Measurements from ENCODE around the gene BMAL1. TPM values are rescaled to one million over a fixed set of nuclear protein-coding genes. Genes with fewer than 3 reads are reported as not detected.

Gene BMAL1
- total and polyA plus RNA-seq, 2 donors (not counting 3 experiments of a cell fraction or from before 2014, with no cell fraction given) = 5.8 to 10.1 TPM

GRCh38 chr11:13235895-13236294 is 41.7 kb upstream of the BMAL1 start:
- POLR2A ChIA-PET = no interaction called here
- no peak overlapping the region for H3K27ac ChIP-seq (ENCODE audit: insufficient read depth, low read depth, low read length)
- FAIRE-seq (no peak), DNase-seq (ENCODE audit: low read depth, low spot score) (no peak)
- H4K20me1 ChIP-seq (replicated peaks; ENCODE audit: control insufficient read depth, extremely low read depth, insufficient read depth, low read length) = no peaks in the 10 kb centered on the region
- H3K36me3 ChIP-seq (ENCODE audit: control insufficient read depth in 2 of 2, extremely low read depth in 1 of 2, insufficient read depth in 2 of 2, low read length in 2 of 2) = no peaks in the 10 kb centered on the region
- H3K4me3 ChIP-seq (replicated peaks in 1 of 3; ENCODE audit: insufficient read depth in 1 of 3, low read depth in 1 of 3, low read length in 3 of 3) = no peak overlapping the region
- H3K79me2 ChIP-seq (ENCODE audit: control insufficient read depth, insufficient read depth, low read length) = no peaks in the 10 kb centered on the region
- H3K4me1 ChIP-seq (ENCODE audit: control insufficient read depth, extremely low read depth, insufficient read depth, low read length) = no peaks in the 10 kb centered on the region
- H3K9me3 ChIP-seq (replicated peaks; ENCODE audit: control insufficient read depth, insufficient read depth, low read length) = no peaks in the 10 kb centered on the region
- H3K4me2 ChIP-seq (ENCODE audit: insufficient read depth, low read length) = no peak overlapping the region
- intact Hi-C loops (cut with micrococcal nuclease) (no loop called here), dilution Hi-C loops (cut with MboI; ENCODE audit: extremely low pct_ligation_motif_present, low sequenced_read_pairs) (no loop called here)
- no peak overlapping the region for H2AFZ ChIP-seq (ENCODE audit: low read depth, low read length)
- no peak overlapping the region for H3K9ac ChIP-seq (replicated peaks; ENCODE audit: extremely low read depth, insufficient read depth, low read length)
- CTCF ChIA-PET = interaction anchor here (1.0 to 7.4 kb wide), 3 partner anchors 12 to 62 kb away, joined by 3 to 170 read pairs (median 3); no protein-coding TSS in a partner anchor
- H3K9me1 ChIP-seq (replicated peaks; ENCODE audit: control insufficient read depth, extremely low read depth, insufficient read depth, low read length) = no peaks in the 10 kb centered on the region
- TF ChIP-seq, protein P1, sequence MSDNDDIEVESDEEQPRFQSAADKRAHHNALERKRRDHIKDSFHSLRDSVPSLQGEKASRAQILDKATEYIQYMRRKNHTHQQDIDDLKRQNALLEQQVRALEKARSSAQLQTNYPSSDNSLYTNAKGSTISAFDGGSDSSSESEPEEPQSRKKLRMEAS (IDR thresholded peaks at IDR 0.05; ENCODE audit: insufficient read depth, insufficient read length) = no peak
- no peak for TF ChIP-seq JUN (IDR thresholded peaks at IDR 0.05; ENCODE audit: borderline replicate concordance, insufficient read depth, insufficient read length, low read depth)
- TF ChIP-seq CTCF (IDR thresholded peaks at IDR 0.05; ENCODE audit: extremely low read depth in 1 of 2, insufficient read depth in 1 of 2, low read depth in 1 of 2, low read length in 2 of 2) = no peak
- TF ChIP-seq FOS (IDR thresholded peaks at IDR 0.05; ENCODE audit: borderline replicate concordance, insufficient read depth, low read length) = no peak
- no peak for TF ChIP-seq MYC (IDR thresholded peaks at IDR 0.05; ENCODE audit: low read depth, low read length)
- TF ChIP-seq POLR2A (IDR thresholded peaks at IDR 0.05; ENCODE audit: low read depth, low read length) = no peak
- no peak for TF ChIP-seq GATA2 (IDR thresholded peaks at IDR 0.05; ENCODE audit: insufficient read depth, insufficient read length, low read depth, low read length)
- no peak for TF ChIP-seq POLR2AphosphoS5 (IDR thresholded peaks at IDR 0.05; ENCODE audit: insufficient read depth, low read depth, low read length)
- TF ChIP-seq EZH2 (IDR thresholded peaks at IDR 0.05; ENCODE audit: borderline replicate concordance, low read depth, low read length, severe bottlenecking) = no peak
- H3K27me3 ChIP-seq (ENCODE audit: control insufficient read depth in 2 of 2, insufficient read depth in 2 of 2, low read length in 2 of 2) = peaks cover 9 to 12% of the 10 kb centered on the region in 2 experiments
- BruUV-seq (replicated peaks) = no TSS peak
